IMR-90 (cell line): ENCODE data around the gene USP50. TPM values are rescaled to one million over a fixed set of nuclear protein-coding genes. Genes with fewer than 3 reads are reported as not detected.

Source experiments
- ATAC-seq: fragments of 200-7000 bp; cut with Tn5 transposase; 2 replicates; pipeline ENCODE4 v1.9.1; 2020; ENCODE audit warnings: low read depth, mild to moderate bottlenecking, moderate library complexity
- BruUV-seq: library from RNA; stranded (reverse); fragments of 400-500 nt; replicated peaks from 2 replicates; lab custom pipeline; 2021; lab: Mats Ljungman, UMichigan
- CTCF ChIA-PET: fragments of 300-600 bp; formaldehyde crosslinking; extraction: SDS; loops from one replicate; lab custom pipeline; 2021; ENCODE audit warnings: antibody characterized with exemption; lab: Yijun Ruan, JAX
- POLR2A ChIA-PET: fragments of 300-600 bp; sonication (Branson Sonifier 250); formaldehyde crosslinking; loops from one replicate; lab custom pipeline; 2022; ENCODE audit warnings: antibody characterized with exemption; ENCODE audit not compliant: unreplicated experiment; lab: Charles Lee
- DNase-seq: peaks from one replicate; pipeline ENCODE4 v3.0.0; 2013
- H2AFZ ChIP-seq: replicated peaks from 2 replicates; pipeline ENCODE3; 2013; ENCODE audit warnings: low read length, mild to moderate bottlenecking; ENCODE audit not compliant: poor library complexity
- H2AK5ac ChIP-seq: 2 replicates; pipeline ENCODE4 v1.6.1; 2013; ENCODE audit warnings: low read depth, low read length, inconsistent platforms
- H2AK9ac ChIP-seq: replicated peaks from 2 replicates; pipeline ENCODE3; 2013; ENCODE audit warnings: mild to moderate bottlenecking, low read depth, low read length, moderate library complexity; ENCODE audit not compliant: poor library complexity
- H2BK120ac ChIP-seq: 2 replicates; pipeline ENCODE4 v1.6.1; 2013; ENCODE audit warnings: low read depth, low read length, inconsistent platforms
- H2BK15ac ChIP-seq: 3 replicates; pipeline ENCODE4 v1.6.1; 2013; ENCODE audit warnings: low read depth, low read length, inconsistent platforms
- H2BK20ac ChIP-seq: 2 replicates; pipeline ENCODE4 v1.6.1; 2013; ENCODE audit warnings: low read depth, mild to moderate bottlenecking, inconsistent platforms, low read length, moderate library complexity
- H2BK5ac ChIP-seq: 2 replicates; pipeline ENCODE4 v1.6.1; 2013; ENCODE audit warnings: mild to moderate bottlenecking, low read depth, low read length, inconsistent platforms; ENCODE audit not compliant: poor library complexity, severe bottlenecking
- H3K14ac ChIP-seq: replicated peaks from 2 replicates; pipeline ENCODE4 v1.6.1; 2013; ENCODE audit warnings: low read depth, low read length, inconsistent platforms
- H3K18ac ChIP-seq: 2 replicates; pipeline ENCODE4 v1.6.1; 2013; ENCODE audit warnings: low read depth, low read length, control low read depth
- H3K23ac ChIP-seq: 2 replicates; pipeline ENCODE4 v1.6.1; 2013; ENCODE audit warnings: low read depth, low read length, inconsistent platforms
- H3K27ac ChIP-seq: 2 replicates; pipeline ENCODE4 v1.5.1; 2013; ENCODE audit warnings: mild to moderate bottlenecking, control low read depth, low read length; ENCODE audit not compliant: insufficient read depth
- H3K27me3 ChIP-seq: 2 replicates; pipeline ENCODE4 v1.6.1; 2013; ENCODE audit warnings: low read length; ENCODE audit not compliant: control insufficient read depth, insufficient read depth
- H3K36me3 ChIP-seq: 2 replicates; pipeline ENCODE4 v1.6.1; 2013; ENCODE audit warnings: low read length, mixed read lengths; ENCODE audit not compliant: control insufficient read depth, insufficient read depth
- H3K4ac ChIP-seq: 2 replicates; pipeline ENCODE4 v1.6.1; 2013; ENCODE audit warnings: low read depth, low read length, inconsistent platforms
- H3K4me1 ChIP-seq: 2 replicates; pipeline ENCODE4 v1.6.1; 2013; ENCODE audit warnings: low read length, mixed read lengths; ENCODE audit not compliant: control insufficient read depth, insufficient read depth
- H3K4me2 ChIP-seq: 2 replicates; pipeline ENCODE4 v1.6.1; 2013; ENCODE audit warnings: low read depth, mild to moderate bottlenecking, control low read depth, low read length, moderate library complexity
- H3K4me3 ChIP-seq: 2 replicates; pipeline ENCODE4 v1.5.1; 2013; ENCODE audit warnings: low read depth, mild to moderate bottlenecking, control low read depth, low read length, moderate library complexity; ENCODE audit not compliant: insufficient read depth
- H3K56ac ChIP-seq: 2 replicates; pipeline ENCODE4 v1.6.1; 2013; ENCODE audit warnings: low read length, inconsistent platforms; ENCODE audit not compliant: insufficient read depth; ENCODE audit errors: extremely low read depth
- H3K79me1 ChIP-seq, 2 experiments: 2 replicates each; pipeline ENCODE4 v1.6.1; 2013; ENCODE audit warnings: low read length in 2 of 2, inconsistent platforms in 1 of 2, low read depth in 1 of 2
- H3K9ac ChIP-seq: 2 replicates; pipeline ENCODE4 v1.6.1; 2013; ENCODE audit warnings: low read depth, low read length, control low read depth
- H3K9me1 ChIP-seq: 2 replicates; pipeline ENCODE4 v1.6.1; 2013; ENCODE audit warnings: low read length, inconsistent platforms; ENCODE audit not compliant: insufficient read depth
- H3K9me3 ChIP-seq: 2 replicates; pipeline ENCODE4 v1.6.1; 2013; ENCODE audit warnings: low read length; ENCODE audit not compliant: control insufficient read depth, insufficient read depth
- H4K20me1 ChIP-seq: 2 replicates; pipeline ENCODE4 v1.6.1; 2013; ENCODE audit warnings: low read length, inconsistent platforms; ENCODE audit not compliant: insufficient read depth
- H4K5ac ChIP-seq: 2 replicates; pipeline ENCODE4 v1.6.1; 2013; ENCODE audit warnings: mild to moderate bottlenecking, low read depth, low read length, control low read depth
- H4K8ac ChIP-seq, 2 experiments: 2 replicates each; pipeline ENCODE4 v1.6.1; 2013; ENCODE audit warnings: low read depth in 2 of 2, low read length in 2 of 2, control low read depth in 1 of 2, inconsistent platforms in 1 of 2
- H4K91ac ChIP-seq: 2 replicates; pipeline ENCODE4 v1.6.1; 2013; ENCODE audit warnings: low read depth, low read length, inconsistent platforms; ENCODE audit not compliant: insufficient read depth
- BHLHE40 ChIP-seq: fragments of 150-350 bp; IDR thresholded peaks from 2 replicates; pipeline ENCODE4 v1.6.1; 2016; ENCODE audit warnings: mild to moderate bottlenecking, low read depth, low read length
- CEBPB ChIP-seq: IDR thresholded peaks from 2 replicates; pipeline ENCODE4 v1.6.1; 2012; ENCODE audit warnings: low read depth, low read length, improper control_type of control experiment
- CHD1 ChIP-seq: IDR thresholded peaks from 2 replicates; pipeline ENCODE4 v1.6.1; 2012; ENCODE audit warnings: low read depth, low read length, improper control_type of control experiment
- ELK1 ChIP-seq: fragments of 150-350 bp; IDR thresholded peaks from 2 replicates; pipeline ENCODE4 v1.6.1; 2016; ENCODE audit warnings: low read depth, mild to moderate bottlenecking, low read length, moderate library complexity, borderline replicate concordance
- FOS ChIP-seq: fragments of 150-350 bp; IDR thresholded peaks from 2 replicates; pipeline ENCODE4 v1.6.1; 2016; ENCODE audit warnings: low read depth, low read length
- MAFK ChIP-seq: IDR thresholded peaks from 2 replicates; pipeline ENCODE4 v1.6.1; 2012; ENCODE audit warnings: low read depth, low read length, improper control_type of control experiment
- MAZ ChIP-seq: IDR thresholded peaks from 2 replicates; pipeline ENCODE4 v1.6.1; 2012; ENCODE audit warnings: low read depth, mild to moderate bottlenecking, low read length, improper control_type of control experiment, moderate library complexity, borderline replicate concordance
- MXI1 ChIP-seq: IDR thresholded peaks from 2 replicates; pipeline ENCODE4 v1.6.1; 2012; ENCODE audit warnings: low read depth, mild to moderate bottlenecking, low read length, moderate library complexity, borderline replicate concordance
- NFE2L2 ChIP-seq: fragments of 150-350 bp; IDR thresholded peaks from 2 replicates; pipeline ENCODE4 v1.6.1; 2016; ENCODE audit warnings: low read depth, mild to moderate bottlenecking, low read length
- POLR2A ChIP-seq: IDR thresholded peaks from 2 replicates; pipeline ENCODE4 v1.6.1; 2012; ENCODE audit warnings: mild to moderate bottlenecking, low read depth, low read length
- RCOR1 ChIP-seq: IDR thresholded peaks from 2 replicates; pipeline ENCODE4 v1.6.1; 2012; ENCODE audit warnings: mild to moderate bottlenecking, low read length, improper control_type of control experiment; ENCODE audit not compliant: insufficient replicate concordance
- RFX5 ChIP-seq: IDR thresholded peaks from 2 replicates; pipeline ENCODE4 v1.8.0; 2012; ENCODE audit warnings: low read depth, mild to moderate bottlenecking, low read length, moderate library complexity
- SMC3 ChIP-seq: fragments of 150-350 bp; IDR thresholded peaks from 2 replicates; pipeline ENCODE4 v1.6.1; 2016; ENCODE audit warnings: low read depth, mild to moderate bottlenecking, antibody characterized with exemption, low read length, moderate library complexity
- dilution Hi-C: fragments of 300-500 bp; cut with HindIII; formaldehyde crosslinking; loops from one replicate; pipeline ENCODE4 v1.14.3; 2018; ENCODE audit warnings: low sequenced_read_pairs; ENCODE audit not compliant: unreplicated experiment
- in situ Hi-C: fragments of 300-500 bp; cut with MboI; formaldehyde crosslinking; loops from 3 replicates; pipeline ENCODE4 v1.14.3; 2019; ENCODE audit warnings: low sequenced_read_pairs, inconsistent platforms, mixed read lengths
- intact Hi-C: fragments of 100-400 bp; cut with micrococcal nuclease; formaldehyde crosslinking; loops from 2 replicates; pipeline ENCODE4 v1.10.0; 2022
- polyA plus RNA-seq, 3 experiments: library from polyadenylated mRNA; depleted of rRNA; stranded (reverse); fragments of >200 nt; gene quantifications; 2 replicates each; pipeline ENCODE4 v1.2.3, GENCODE V29; 2012; ENCODE audit warnings: low replicate concordance in 1 of 3
- total RNA-seq: library from RNA; depleted of rRNA; stranded (reverse); fragments of >200 nt; gene quantifications from 2 replicates; pipeline ENCODE4 v1.2.3, GENCODE V29; 2012
- TF ChIP-seq, protein P1 (sequence below): conservative IDR thresholded peaks from 2 replicates; pipeline ENCODE4 v1.5.1; 2012; ENCODE audit warnings: mild to moderate bottlenecking, low read depth, low read length, improper control_type of control experiment
- TF ChIP-seq, protein P2 (sequence below): fragments of 150-350 bp; IDR thresholded peaks from 2 replicates; pipeline ENCODE4 v1.6.1; 2017; ENCODE audit warnings: mild to moderate bottlenecking, antibody characterized with exemption, low read length, low read depth

The USP50 gene
- total and polyA plus RNA-seq, 2 of the 4 experiments (the other 2 are of a cell fraction) = not detected

DNA sequence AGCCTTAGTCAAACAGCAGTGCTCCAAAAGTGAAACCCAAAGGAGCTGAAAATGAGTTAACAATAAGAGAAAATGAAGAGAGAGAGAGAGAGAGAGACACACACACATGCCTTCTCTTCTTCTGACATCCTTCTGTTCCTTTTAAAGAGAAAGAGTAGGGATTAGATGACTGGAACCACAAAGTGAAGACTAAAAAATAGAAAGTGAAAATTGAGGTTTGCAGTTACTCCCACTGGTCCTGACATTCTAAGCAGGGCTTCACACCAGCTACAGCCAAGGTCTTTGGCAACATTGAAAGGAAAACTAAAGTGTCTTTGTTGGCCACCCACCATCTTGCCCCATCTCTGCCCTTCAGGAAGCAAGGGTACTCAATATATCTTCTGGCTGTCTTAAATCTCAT, 59.2 kb downstream of the USP50 start:
- dilution Hi-C loops = no loop called here
- Histone ChIP-seq H4K20me1 (no peaks in the 10 kb centered on the region; the same call in 1 of the 2 replicates), H2AK9ac (no peak overlapping the region), H3K14ac (no peak overlapping the region), H3K9me1 (no peaks in the 10 kb centered on the region; the same call in 1 of the 2 replicates), H3K4me1 (no peaks in the 10 kb centered on the region), H2BK5ac (no peak overlapping the region), H3K36me3 (peaks cover 23% of the 10 kb centered on the region), H4K8ac (no peak overlapping the region), H3K27me3 (no peaks in the 10 kb centered on the region), H4K5ac (no peak overlapping the region), H3K23ac (no peak overlapping the region), H3K27ac (no peak overlapping the region), H4K91ac (no peak overlapping the region), H2BK120ac (no peak overlapping the region), H3K9me3 (no peaks in the 10 kb centered on the region), H2BK15ac (no peak overlapping the region), H3K4me3 (no peak overlapping the region), H3K4ac (no peak overlapping the region), H2AFZ (no peak overlapping the region), H3K9ac (no peak overlapping the region), H3K79me1 (peaks cover 0 to 4% of the 10 kb centered on the region in 2 experiments; a peak in 1 of 4 replicates), H2AK5ac (no peak overlapping the region), H3K4me2 (no peak overlapping the region), H3K56ac (no peak overlapping the region), H3K18ac (no peak overlapping the region), H2BK20ac (no peak overlapping the region)
- DNase-seq (no peak), ATAC-seq (no peak)
- intact Hi-C loops = loop anchor here (10.0 kb wide), 1 partner anchor 418 kb away; the partner anchor contains the start of gene AP4E1
- ChIA-PET CTCF (no interaction called here), POLR2A (no interaction called here)
- in situ Hi-C loops = no loop called here
- no TSS peak for BruUV-seq
- TF ChIP-seq, protein P1, sequence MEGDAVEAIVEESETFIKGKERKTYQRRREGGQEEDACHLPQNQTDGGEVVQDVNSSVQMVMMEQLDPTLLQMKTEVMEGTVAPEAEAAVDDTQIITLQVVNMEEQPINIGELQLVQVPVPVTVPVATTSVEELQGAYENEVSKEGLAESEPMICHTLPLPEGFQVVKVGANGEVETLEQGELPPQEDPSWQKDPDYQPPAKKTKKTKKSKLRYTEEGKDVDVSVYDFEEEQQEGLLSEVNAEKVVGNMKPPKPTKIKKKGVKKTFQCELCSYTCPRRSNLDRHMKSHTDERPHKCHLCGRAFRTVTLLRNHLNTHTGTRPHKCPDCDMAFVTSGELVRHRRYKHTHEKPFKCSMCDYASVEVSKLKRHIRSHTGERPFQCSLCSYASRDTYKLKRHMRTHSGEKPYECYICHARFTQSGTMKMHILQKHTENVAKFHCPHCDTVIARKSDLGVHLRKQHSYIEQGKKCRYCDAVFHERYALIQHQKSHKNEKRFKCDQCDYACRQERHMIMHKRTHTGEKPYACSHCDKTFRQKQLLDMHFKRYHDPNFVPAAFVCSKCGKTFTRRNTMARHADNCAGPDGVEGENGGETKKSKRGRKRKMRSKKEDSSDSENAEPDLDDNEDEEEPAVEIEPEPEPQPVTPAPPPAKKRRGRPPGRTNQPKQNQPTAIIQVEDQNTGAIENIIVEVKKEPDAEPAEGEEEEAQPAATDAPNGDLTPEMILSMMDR = no peak
- no peak for TF ChIP-seq NFE2L2
- TF ChIP-seq CHD1 = no peak
- TF ChIP-seq ELK1 = no peak
- no peak for TF ChIP-seq POLR2A
- TF ChIP-seq BHLHE40 = no peak
- no peak for TF ChIP-seq MAZ
- TF ChIP-seq RCOR1 = no peak
- TF ChIP-seq CEBPB = no peak
- no peak for TF ChIP-seq MXI1
- no peak for TF ChIP-seq MAFK
- no peak for TF ChIP-seq SMC3
- TF ChIP-seq RFX5 = no peak
- no peak for TF ChIP-seq FOS
- TF ChIP-seq, protein P2, sequence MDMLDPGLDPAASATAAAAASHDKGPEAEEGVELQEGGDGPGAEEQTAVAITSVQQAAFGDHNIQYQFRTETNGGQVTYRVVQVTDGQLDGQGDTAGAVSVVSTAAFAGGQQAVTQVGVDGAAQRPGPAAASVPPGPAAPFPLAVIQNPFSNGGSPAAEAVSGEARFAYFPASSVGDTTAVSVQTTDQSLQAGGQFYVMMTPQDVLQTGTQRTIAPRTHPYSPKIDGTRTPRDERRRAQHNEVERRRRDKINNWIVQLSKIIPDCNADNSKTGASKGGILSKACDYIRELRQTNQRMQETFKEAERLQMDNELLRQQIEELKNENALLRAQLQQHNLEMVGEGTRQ = no peak
